ENCODE results near the gene COL9A2. TPM values are rescaled to one million over a fixed set of nuclear protein-coding genes. Genes with fewer than 3 reads are reported as not detected.

COL9A2 gene
- polyA plus RNA-seq, 1 donor from 2014 or later = 2.3 TPM

GRCh38 chr1:40302475-40302874, 14.6 kb downstream of the COL9A2 start:
- no peaks in the 10 kb centered on the region for H3K9me3 ChIP-seq (ENCODE audit: low read length)
- no peaks in the 10 kb centered on the region for H3F3A ChIP-seq (ENCODE audit: insufficient read depth, low read length, poor library complexity, severe bottlenecking)

DNA sequence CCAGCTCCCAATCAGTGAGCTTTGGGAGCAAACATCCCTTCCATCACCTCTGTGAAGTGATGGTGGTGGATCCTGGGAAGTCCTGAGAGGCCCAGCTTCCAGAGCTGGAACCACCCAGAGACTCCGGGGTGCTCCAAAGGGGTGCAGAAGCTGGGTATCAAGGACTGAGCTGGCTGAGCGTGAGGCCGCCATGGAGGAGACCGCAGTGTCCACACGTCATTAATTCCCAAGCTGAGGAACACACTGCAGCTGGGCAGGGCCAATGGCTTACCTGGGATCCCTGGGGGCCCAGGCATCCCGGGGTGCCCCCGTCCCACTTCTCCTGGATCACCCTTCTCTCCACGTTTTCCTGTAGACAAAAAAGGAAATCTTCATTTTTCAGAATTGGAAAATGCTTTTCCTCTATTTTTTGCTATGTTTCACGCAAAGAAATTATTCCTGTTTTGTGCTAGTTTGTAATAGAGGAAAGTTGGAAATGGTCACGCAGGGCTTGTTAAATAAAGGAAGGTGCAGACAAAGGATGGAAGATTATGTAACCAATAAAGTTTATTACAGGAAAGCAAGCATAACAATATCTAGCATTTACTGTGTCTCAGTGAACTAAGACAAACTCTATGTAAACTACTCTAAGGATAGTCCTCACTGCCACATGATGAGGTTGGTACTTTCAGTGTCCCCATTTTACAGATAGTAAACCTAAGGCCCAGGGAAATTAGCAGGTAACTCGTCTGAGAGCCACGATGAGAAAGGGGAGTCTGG, 15.4 kb downstream of the COL9A2 start:
- H3K27me3 ChIP-seq (ENCODE audit: insufficient read depth, low read depth, low read length) = no peaks in the 10 kb centered on the region
- H3K79me2 ChIP-seq (replicated peaks; ENCODE audit: insufficient read depth, low read length) = no peaks in the 10 kb centered on the region
- H3K9me3 ChIP-seq (ENCODE audit: low read length) = no peaks in the 10 kb centered on the region
- no peak overlapping the region for H3K4me3 ChIP-seq (ENCODE audit: low read length)
- no peak overlapping the region for H3K9ac ChIP-seq (ENCODE audit: low read length)
- H3K36me3 ChIP-seq (ENCODE audit: insufficient read depth, low read length) = no peaks in the 10 kb centered on the region
- H2AFZ ChIP-seq (ENCODE audit: low read depth, low read length) = no peak overlapping the region
- H4K20me1 ChIP-seq (ENCODE audit: insufficient read depth) = no peaks in the 10 kb centered on the region
- H3K27ac ChIP-seq (ENCODE audit: low read length) = no peak overlapping the region
- H3K9me2 ChIP-seq (ENCODE audit: insufficient read depth, low read length) = no peaks in the 10 kb centered on the region
- H3F3A ChIP-seq (ENCODE audit: insufficient read depth, low read length, poor library complexity, severe bottlenecking) = no peaks in the 10 kb centered on the region
- H3K4me2 ChIP-seq (ENCODE audit: low read length) = no peak overlapping the region
- no peak for TF ChIP-seq MXI1 (conservative IDR thresholded peaks at IDR 0.05; ENCODE audit: poor library complexity, severe bottlenecking)
- no peak for TF ChIP-seq SMC3 (conservative IDR thresholded peaks at IDR 0.05; ENCODE audit: poor library complexity)
- no peak for TF ChIP-seq REST (IDR thresholded peaks at IDR 0.05; ENCODE audit: borderline replicate concordance)
- no peak for TF ChIP-seq POLR2AphosphoS5 (IDR thresholded peaks at IDR 0.05)
- no peak for TF ChIP-seq EZH2 (IDR thresholded peaks at IDR 0.05; ENCODE audit: borderline replicate concordance, insufficient read depth, low read length, poor library complexity, severe bottlenecking)
- no peak for TF ChIP-seq EP300 (conservative IDR thresholded peaks at IDR 0.05; ENCODE audit: poor library complexity, severe bottlenecking)

More at GRCh38 chr1:40302475-40302874, 14.6 kb downstream of the COL9A2 start:
- Histone ChIP-seq H3K27ac (ENCODE audit: low read length) (no peak overlapping the region), H2AFZ (ENCODE audit: low read depth, low read length) (no peak overlapping the region), H4K20me1 (ENCODE audit: insufficient read depth) (no peaks in the 10 kb centered on the region), H3K36me3 (ENCODE audit: insufficient read depth, low read length) (no peaks in the 10 kb centered on the region), H3K27me3 (ENCODE audit: insufficient read depth, low read depth, low read length) (no peaks in the 10 kb centered on the region), H3K4me2 (ENCODE audit: low read length) (no peak overlapping the region), H3K9me2 (ENCODE audit: insufficient read depth, low read length) (no peaks in the 10 kb centered on the region), H3K9ac (ENCODE audit: low read length) (no peak overlapping the region), H3K4me3 (ENCODE audit: low read length) (no peak overlapping the region), H3K79me2 (replicated peaks; ENCODE audit: insufficient read depth, low read length) (no peaks in the 10 kb centered on the region)
- TF ChIP-seq SMC3 (conservative IDR thresholded peaks at IDR 0.05; ENCODE audit: poor library complexity) (no peak), TAF1 (IDR thresholded peaks at IDR 0.05; ENCODE audit: low read depth) (no peak), EP300 (conservative IDR thresholded peaks at IDR 0.05; ENCODE audit: poor library complexity, severe bottlenecking) (no peak), REST (IDR thresholded peaks at IDR 0.05; ENCODE audit: borderline replicate concordance) (no peak), EZH2 (IDR thresholded peaks at IDR 0.05; ENCODE audit: borderline replicate concordance, insufficient read depth, low read length, poor library complexity, severe bottlenecking) (no peak), RAD21 (conservative IDR thresholded peaks at IDR 0.05) (no peak), MXI1 (conservative IDR thresholded peaks at IDR 0.05; ENCODE audit: poor library complexity, severe bottlenecking) (no peak), POLR2AphosphoS5 (IDR thresholded peaks at IDR 0.05) (no peak)
- TF ChIP-seq, protein P1, sequence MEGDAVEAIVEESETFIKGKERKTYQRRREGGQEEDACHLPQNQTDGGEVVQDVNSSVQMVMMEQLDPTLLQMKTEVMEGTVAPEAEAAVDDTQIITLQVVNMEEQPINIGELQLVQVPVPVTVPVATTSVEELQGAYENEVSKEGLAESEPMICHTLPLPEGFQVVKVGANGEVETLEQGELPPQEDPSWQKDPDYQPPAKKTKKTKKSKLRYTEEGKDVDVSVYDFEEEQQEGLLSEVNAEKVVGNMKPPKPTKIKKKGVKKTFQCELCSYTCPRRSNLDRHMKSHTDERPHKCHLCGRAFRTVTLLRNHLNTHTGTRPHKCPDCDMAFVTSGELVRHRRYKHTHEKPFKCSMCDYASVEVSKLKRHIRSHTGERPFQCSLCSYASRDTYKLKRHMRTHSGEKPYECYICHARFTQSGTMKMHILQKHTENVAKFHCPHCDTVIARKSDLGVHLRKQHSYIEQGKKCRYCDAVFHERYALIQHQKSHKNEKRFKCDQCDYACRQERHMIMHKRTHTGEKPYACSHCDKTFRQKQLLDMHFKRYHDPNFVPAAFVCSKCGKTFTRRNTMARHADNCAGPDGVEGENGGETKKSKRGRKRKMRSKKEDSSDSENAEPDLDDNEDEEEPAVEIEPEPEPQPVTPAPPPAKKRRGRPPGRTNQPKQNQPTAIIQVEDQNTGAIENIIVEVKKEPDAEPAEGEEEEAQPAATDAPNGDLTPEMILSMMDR (IDR thresholded peaks at IDR 0.05; ENCODE audit: poor library complexity, severe bottlenecking) = no peak

Data from neural cell (in vitro differentiated cells).